Activated CD4-positive, alpha-beta memory T cell treated with anti-CD3 and anti-CD28 coated beads for 36 hours (primary cell): Measurements from ENCODE around the gene GTF3C4. TPM values are rescaled to one million over a fixed set of nuclear protein-coding genes. Genes with fewer than 3 reads are reported as not detected.

ENCODE experiments used
- CTCF ChIA-PET: fragments of 350-600 bp; sonication (Branson Sonifier 250); formaldehyde crosslinking; loops from one replicate; lab custom pipeline; 2021; ENCODE audit warnings: antibody characterized with exemption, inconsistent platforms; lab: Charles Lee
- POLR2A ChIA-PET: fragments of 350-600 bp; sonication (Branson Sonifier 250); formaldehyde crosslinking; loops from one replicate; lab custom pipeline; 2021; ENCODE audit warnings: antibody characterized with exemption; lab: Charles Lee
- DNase-seq: peaks from one replicate; pipeline ENCODE4 v3.0.0-alpha.2; 2020
- H3K27ac Mint-ChIP-seq: one replicate; pipeline ENCODE4 v1.8.0; 2021; ENCODE audit warnings: mixed read lengths
- H3K27me3 Mint-ChIP-seq: one replicate; pipeline ENCODE4 v1.8.0; 2021; ENCODE audit warnings: mixed read lengths
- H3K36me3 Mint-ChIP-seq: one replicate; pipeline ENCODE4 v1.8.0; 2021; ENCODE audit warnings: mixed read lengths
- H3K4me1 Mint-ChIP-seq: one replicate; pipeline ENCODE4 v1.8.0; 2021; ENCODE audit warnings: low read depth, mixed read lengths
- H3K4me3 Mint-ChIP-seq: one replicate; pipeline ENCODE4 v1.8.0; 2021; ENCODE audit warnings: mild to moderate bottlenecking, mixed read lengths
- H3K9me3 Mint-ChIP-seq: one replicate; pipeline ENCODE4 v1.8.0; 2021; ENCODE audit warnings: mixed read lengths
- intact Hi-C: fragments of 100-400 bp; cut with micrococcal nuclease; formaldehyde crosslinking; loops from one replicate; pipeline ENCODE4 v1.15.1; 2023
- total RNA-seq, 2 experiments: library from RNA; stranded (reverse); gene quantifications; one replicate each; pipeline ENCODE4 v1.2.3, GENCODE V29; 2021

Gene GTF3C4
- total RNA-seq, 2 experiments from 2014 or later: 11.6 to 12.4 TPM

DNA sequence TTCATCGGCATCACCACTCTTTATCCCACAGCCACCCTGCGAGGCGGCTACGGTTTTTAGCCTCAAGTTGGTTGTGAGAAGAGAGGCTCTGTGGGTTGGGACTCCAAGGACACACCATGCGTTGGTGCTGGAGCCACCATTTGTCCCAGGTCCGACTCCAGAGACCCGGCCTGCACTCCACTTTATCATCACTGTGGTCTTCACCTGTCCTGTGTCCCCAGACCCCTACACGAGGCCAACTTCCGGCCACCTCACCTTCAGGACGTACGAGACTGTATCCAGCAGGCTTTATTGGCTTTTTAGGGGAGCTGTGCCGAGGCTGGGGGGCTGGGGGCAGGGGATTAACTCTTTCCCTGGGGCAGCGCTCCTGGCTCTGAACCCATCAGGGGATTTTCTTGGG, 55.0 kb downstream of the GTF3C4 start:
- no peak for DNase-seq
- POLR2A ChIA-PET: no interaction called here
- no peak overlapping the region for H3K27ac Mint-ChIP-seq
- no peaks in the 10 kb centered on the region for H3K4me1 Mint-ChIP-seq
- intact Hi-C loops: no loop called here
- no peaks in the 10 kb centered on the region for H3K36me3 Mint-ChIP-seq
- H3K4me3 Mint-ChIP-seq: no peak overlapping the region
- H3K9me3 Mint-ChIP-seq: no peaks in the 10 kb centered on the region
- peaks cover 15% of the 10 kb centered on the region for H3K27me3 Mint-ChIP-seq
- CTCF ChIA-PET: interaction anchor here (0.6 kb wide), 1 partner anchor 15 kb away, joined by 3 read pairs; no protein-coding TSS in a partner anchor

DNA sequence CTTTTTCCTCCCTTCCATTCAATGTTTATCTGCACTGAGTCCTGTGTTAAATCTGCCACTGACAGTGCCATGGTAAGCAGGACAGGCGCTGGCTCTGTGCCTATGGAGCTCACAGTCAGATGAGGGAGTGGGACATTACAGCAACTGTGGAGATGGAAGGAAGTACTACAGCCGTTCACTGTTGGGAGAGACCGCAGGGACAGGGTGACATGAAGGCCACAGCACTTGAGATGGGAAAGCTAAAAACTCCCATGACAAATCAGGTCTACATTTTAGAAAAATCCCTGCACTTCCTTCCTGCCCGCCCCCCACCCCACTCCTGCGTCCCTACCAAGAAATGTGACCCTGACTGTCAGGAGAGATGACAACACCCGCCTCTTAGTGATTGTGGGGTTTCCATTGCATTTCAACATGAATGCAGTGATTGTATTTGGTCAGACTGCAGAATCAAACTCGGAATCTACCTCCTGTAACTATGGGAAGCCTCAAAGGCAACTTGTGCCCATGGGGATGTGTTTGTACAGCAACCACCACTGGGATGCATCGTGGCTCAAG, 56.4 kb downstream of the GTF3C4 start:
- Mint-ChIP-seq H3K4me3 (no peak overlapping the region), H3K27ac (no peak overlapping the region), H3K27me3 (peaks cover 21% of the 10 kb centered on the region), H3K9me3 (no peaks in the 10 kb centered on the region), H3K4me1 (no peaks in the 10 kb centered on the region), H3K36me3 (no peaks in the 10 kb centered on the region)
- DNase-seq: no peak
- ChIA-PET POLR2A (no interaction called here), CTCF (no interaction called here)
- intact Hi-C loops: no loop called here

DNA sequence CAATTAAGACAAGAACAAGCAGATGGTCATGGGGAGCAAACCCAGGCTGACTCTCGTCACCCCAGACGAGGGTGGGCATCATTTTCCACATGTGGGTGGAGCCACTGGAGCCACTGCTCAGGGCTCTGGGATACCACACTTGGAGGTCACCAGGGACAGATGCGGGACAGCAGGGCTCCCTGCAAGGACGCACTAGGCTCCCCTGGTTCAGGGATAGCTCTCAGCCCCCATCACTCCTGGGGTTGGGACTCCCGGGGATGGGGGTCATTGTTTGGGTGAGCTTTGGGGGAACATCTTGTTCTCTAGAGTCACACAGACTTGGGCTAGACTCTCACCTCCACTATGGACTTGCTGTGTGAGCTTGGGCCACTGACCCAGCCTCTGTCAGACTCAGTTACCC, 57.8 kb downstream of the GTF3C4 start:
- Mint-ChIP-seq H3K27ac (no peak overlapping the region), H3K4me3 (no peak overlapping the region), H3K27me3 (peaks cover 24% of the 10 kb centered on the region), H3K9me3 (no peaks in the 10 kb centered on the region), H3K4me1 (no peaks in the 10 kb centered on the region), H3K36me3 (no peaks in the 10 kb centered on the region)
- intact Hi-C loops: no loop called here
- CTCF ChIA-PET: interaction anchor here (0.6 kb wide), 1 partner anchor 198 kb away, joined by 3 read pairs; no protein-coding TSS in a partner anchor
- POLR2A ChIA-PET: no interaction called here
- DNase-seq: no peak

DNA sequence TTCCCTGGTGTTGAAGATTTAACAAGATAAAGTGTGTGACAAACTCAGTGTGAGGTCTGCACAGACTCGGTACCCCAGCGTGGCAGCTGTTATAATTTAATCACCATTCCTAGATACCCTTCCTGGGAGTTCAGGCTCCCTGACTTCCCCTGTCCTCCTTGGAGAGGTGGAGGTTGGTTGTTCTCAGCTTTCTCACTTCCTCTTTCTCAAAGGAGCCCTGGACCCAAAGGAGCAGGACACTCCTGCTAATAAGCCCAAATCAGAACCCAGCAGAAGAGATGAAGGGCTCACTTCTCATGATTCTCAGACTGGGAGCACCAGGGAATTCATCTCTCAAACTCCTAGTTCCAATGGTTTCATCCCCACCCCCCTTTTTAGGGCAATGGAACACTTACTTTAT, 58.2 kb downstream of the GTF3C4 start:
- H3K9me3 Mint-ChIP-seq: no peaks in the 10 kb centered on the region
- H3K27me3 Mint-ChIP-seq: peaks cover 23% of the 10 kb centered on the region
- ChIA-PET CTCF (interaction anchor here (0.6 kb wide), 1 partner anchor 198 kb away, joined by 3 read pairs; no protein-coding TSS in a partner anchor), POLR2A (no interaction called here)
- H3K27ac Mint-ChIP-seq: no peak overlapping the region
- DNase-seq: no peak
- no peak overlapping the region for H3K4me3 Mint-ChIP-seq
- intact Hi-C loops: no loop called here
- H3K36me3 Mint-ChIP-seq: no peaks in the 10 kb centered on the region
- H3K4me1 Mint-ChIP-seq: no peaks in the 10 kb centered on the region

DNA sequence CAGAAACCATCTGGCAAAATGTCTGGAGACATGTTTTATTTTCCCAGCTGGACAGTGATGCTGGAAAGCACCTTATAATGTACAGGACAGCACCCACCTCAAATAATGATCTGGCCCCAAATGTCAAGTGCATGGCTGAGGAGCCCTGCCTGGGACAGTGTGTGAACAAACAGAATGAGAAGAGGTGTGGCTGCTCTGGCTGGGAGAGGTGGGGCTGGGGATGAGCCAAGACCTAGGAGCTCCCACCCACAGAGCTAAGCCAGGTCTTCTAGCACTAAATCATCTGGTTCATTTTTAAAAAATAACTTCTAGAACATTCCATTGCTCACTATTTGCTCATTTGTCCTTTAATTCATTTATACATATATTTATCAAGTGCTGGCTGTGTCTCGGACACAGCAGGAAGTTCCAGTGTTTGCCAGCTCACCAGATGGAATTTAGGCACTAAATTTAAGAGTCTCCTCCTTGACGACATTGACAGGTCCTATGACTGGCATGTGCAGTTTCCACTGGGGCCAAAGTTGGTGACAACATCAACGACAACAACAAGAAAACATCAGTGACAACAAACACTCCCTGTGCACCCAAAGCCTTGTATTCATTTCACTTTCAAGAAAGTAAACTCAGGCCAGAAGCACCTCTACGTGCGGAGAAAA, 59.1 kb downstream of the GTF3C4 start:
- H3K27ac Mint-ChIP-seq: no peak overlapping the region
- no peaks in the 10 kb centered on the region for H3K4me1 Mint-ChIP-seq
- POLR2A ChIA-PET: no interaction called here

DNA sequence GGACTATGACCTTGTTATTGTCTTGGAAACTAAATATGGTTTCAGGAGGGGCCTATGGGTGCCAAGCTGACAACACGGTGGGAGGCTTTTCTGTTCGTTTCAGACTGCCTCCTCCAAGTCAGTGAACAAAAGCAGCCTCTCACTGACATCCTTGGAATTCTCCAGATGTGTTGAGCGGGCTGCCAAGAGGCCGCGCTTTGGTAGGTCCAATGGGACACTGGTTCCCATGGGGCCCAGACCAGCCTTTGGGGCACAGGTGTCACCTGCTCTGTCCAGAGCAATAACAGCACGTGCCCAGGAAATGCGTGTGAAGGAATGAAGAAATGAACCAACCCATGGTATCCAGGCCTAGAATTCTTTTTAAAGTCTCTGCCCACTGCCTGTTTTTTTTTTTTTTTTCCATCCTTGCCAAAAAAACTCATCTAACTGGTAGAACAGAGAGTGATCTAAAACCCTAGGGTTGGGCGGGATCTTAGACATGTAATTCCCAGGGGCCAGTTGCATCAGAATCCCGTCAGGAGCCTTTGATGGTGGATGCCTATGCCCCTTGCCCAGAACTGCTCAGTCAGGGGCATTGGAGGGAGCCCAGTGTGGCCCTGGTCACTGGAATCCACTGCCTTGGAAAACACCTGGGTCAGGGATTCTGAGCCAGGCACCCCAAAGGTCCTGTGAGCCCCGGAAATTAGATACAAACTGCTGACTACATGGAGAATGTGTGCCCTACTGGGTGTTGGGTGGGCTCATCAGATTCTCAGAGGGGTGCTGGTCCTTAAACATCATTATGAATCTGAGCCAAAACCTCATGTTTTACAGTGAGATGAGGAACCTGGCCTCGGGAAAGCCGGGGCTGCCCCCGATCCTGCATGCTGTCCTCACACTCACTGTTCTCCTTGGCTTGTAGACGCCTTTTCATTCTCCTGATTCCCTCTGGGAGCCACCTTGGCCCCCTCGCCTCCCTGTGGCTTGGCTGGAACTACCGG, 60.1 kb downstream of the GTF3C4 start:
- Mint-ChIP-seq H3K27ac (no peak overlapping the region), H3K9me3 (no peaks in the 10 kb centered on the region), H3K27me3 (peaks cover 23% of the 10 kb centered on the region), H3K4me1 (no peaks in the 10 kb centered on the region), H3K4me3 (no peak overlapping the region), H3K36me3 (no peaks in the 10 kb centered on the region)
- POLR2A ChIA-PET: no interaction called here
- CTCF ChIA-PET: no interaction called here
- no peak for DNase-seq
- intact Hi-C loops: no loop called here

More for the DNA sequence above, 59.1 kb downstream of the GTF3C4 start:
- Mint-ChIP-seq H3K36me3 (no peaks in the 10 kb centered on the region), H3K9me3 (no peaks in the 10 kb centered on the region), H3K27me3 (peaks cover 23% of the 10 kb centered on the region), H3K4me3 (no peak overlapping the region)
- no peak for DNase-seq
- CTCF ChIA-PET: no interaction called here
- intact Hi-C loops: no loop called here

DNA sequence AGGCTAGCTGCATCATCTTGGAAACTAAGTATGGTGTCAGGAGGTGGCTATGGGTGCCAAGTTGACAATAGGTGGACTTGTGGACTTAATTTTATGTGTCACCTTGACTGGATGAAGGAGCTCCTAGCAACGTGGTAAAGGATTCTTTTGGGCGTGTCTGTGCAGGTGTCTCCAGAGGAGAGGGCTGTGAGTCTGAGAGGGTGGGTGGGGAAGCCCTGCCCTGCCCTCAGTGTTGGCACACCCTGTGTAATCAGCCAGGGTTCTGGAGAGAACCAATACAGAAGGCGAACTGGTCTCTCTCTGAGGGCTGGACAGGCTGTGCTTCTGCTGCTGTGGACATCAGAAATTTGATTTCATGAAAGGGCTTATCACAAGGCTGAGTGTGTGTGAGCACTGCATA, 61.0 kb downstream of the GTF3C4 start:
- Mint-ChIP-seq H3K36me3 (no peaks in the 10 kb centered on the region), H3K4me1 (no peaks in the 10 kb centered on the region), H3K9me3 (no peaks in the 10 kb centered on the region), H3K27me3 (peaks cover 23% of the 10 kb centered on the region), H3K27ac (no peak overlapping the region), H3K4me3 (no peak overlapping the region)
- DNase-seq: no peak
- CTCF ChIA-PET: no interaction called here
- POLR2A ChIA-PET: no interaction called here
- intact Hi-C loops: no loop called here

DNA sequence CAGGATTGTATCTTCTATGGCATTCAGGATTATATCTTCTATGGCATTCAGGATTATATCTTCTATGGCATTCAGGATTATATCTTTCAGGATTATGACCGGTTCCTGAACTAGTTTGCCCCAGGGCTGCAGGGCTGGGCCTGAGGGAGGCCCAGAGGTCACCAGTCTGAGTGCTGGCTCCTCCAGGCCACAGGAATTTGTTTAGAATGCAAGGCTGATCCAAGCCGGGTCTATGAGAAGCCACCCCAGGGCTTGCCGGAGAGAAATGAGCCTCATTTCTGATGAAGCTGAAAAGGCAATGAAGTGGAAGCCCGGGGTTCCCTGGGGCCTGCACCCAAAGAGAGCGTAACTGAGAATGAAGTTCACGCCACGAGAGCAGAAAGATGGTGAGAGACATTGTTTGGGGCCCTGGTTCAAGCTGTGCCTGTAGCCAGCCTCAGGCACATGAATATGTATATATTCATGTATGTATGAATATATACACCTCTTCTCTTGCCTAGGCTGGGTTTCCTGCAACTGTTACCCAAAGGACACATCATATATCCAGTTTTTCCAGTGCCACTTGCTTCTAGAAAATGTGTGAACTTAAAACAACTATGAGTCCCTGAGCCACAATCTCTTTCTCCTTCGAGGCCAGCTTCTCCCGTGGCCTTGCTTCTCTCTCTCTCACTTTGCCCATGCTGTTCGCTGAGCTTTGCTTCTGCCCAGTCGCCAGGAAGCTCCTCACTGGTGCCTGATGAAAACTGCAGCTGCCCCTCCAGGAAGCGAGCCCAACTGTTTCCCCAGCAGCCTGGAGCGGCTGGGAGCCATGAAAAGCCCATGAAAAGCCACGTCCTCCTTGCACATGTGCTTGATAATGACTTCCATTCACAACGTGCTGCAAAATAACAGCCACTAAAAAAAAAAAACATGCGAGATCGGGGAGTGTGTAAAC, 62.3 kb downstream of the GTF3C4 start:
- no peaks in the 10 kb centered on the region for H3K9me3 Mint-ChIP-seq
- H3K27me3 Mint-ChIP-seq: peaks cover 14% of the 10 kb centered on the region
- intact Hi-C loops: no loop called here
- ChIA-PET POLR2A (no interaction called here), CTCF (no interaction called here)
- H3K36me3 Mint-ChIP-seq: no peaks in the 10 kb centered on the region
- H3K4me1 Mint-ChIP-seq: no peaks in the 10 kb centered on the region
- no peak overlapping the region for H3K27ac Mint-ChIP-seq
- no peak overlapping the region for H3K4me3 Mint-ChIP-seq
- no peak for DNase-seq

DNA sequence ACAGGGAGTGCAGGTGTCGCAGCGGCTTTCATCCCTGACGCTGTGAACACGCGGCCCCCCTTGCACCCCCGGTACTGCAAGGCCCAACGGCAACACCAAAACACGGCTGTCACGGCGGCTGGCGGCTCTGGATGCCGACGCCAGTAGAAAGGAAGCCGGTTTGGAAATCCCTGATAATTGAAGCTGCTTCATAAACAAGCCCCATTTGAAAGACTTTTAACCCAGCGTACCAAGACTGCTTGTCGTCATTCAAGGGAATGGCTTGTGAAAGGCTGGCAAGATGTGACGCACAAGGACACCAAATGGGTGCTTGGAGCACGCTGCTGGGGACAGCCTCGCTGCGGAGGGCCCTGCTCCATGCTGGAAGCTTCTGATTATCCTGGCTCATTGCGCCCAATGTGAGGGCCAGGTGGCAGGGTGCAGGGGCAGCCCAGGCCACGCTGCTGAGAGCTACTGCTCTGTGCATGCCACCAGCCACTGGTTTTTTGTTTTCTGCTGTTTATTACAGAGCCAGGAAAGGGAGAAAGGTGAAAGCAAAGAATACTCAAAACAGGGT, 63.1 kb downstream of the GTF3C4 start:
- no peak for DNase-seq
- H3K27me3 Mint-ChIP-seq: peaks cover 10% of the 10 kb centered on the region
- H3K36me3 Mint-ChIP-seq: no peaks in the 10 kb centered on the region
- H3K4me3 Mint-ChIP-seq: no peak overlapping the region
- H3K9me3 Mint-ChIP-seq: no peaks in the 10 kb centered on the region
- ChIA-PET CTCF (no interaction called here), POLR2A (no interaction called here)
- H3K27ac Mint-ChIP-seq: no peak overlapping the region
- no peaks in the 10 kb centered on the region for H3K4me1 Mint-ChIP-seq
- intact Hi-C loops: no loop called here

DNA sequence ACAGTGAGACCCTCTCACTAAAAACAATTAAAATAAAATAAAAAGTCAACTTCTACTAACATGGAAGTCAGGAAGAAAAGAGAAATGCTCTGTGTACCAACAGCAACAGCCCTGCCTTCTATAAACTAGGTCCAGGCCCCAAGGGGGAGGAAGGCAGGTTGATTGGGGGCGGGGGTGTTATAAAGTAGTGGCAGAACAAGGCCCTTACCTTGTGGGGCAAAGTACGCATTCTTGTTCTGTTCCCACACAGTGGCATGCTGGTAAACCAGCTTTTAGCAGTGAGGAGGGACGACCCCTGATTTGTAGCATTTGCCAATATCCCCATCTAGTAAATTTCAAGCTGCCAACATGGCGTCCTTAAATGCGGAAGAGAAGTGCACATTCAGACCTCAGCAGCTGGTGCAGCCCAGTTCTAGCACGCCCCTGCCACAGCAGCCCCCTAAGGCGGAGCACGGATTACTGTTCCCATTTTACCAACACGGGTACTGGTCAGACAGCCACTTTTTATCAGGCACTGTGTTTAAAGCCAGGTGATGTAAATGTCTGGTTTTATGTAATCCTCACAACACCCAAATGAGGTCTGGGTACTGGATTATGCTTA, 69.5 kb downstream of the GTF3C4 start:
- Mint-ChIP-seq H3K36me3 (no peaks in the 10 kb centered on the region), H3K27ac (no peak overlapping the region), H3K4me1 (peaks cover 2% of the 10 kb centered on the region), H3K9me3 (no peaks in the 10 kb centered on the region), H3K27me3 (peaks cover 29% of the 10 kb centered on the region), H3K4me3 (no peak overlapping the region)
- DNase-seq: no peak
- CTCF ChIA-PET: interaction anchor here (0.6 kb wide), 1 partner anchor 26 kb away, joined by 3 read pairs; no protein-coding TSS in a partner anchor
- intact Hi-C loops: no loop called here
- POLR2A ChIA-PET: no interaction called here
